GM18873 (cell line): ENCODE data around the gene TEX52.

Experiments used
- ATAC-seq: cut with Tn5 transposase; IDR thresholded peaks from one replicate; pipeline ENCODE4 v1.9.1; 2021; ENCODE audit warnings: mild to moderate bottlenecking, moderate library complexity, moderate number of reproducible peaks; ENCODE audit not compliant: unreplicated experiment, low FRiP score

Gene TEX52

GRCh38 chr12:2857021-2857431, at the start of gene TEX52:
TSS of gene TEX52 (minus strand) at chr12:2857039. CDS start at chr12:2857026, 13 bp downstream.
- no peak for ATAC-seq

- no peak for ATAC-seq
Observed at GRCh38 chr12:2904260-2904659, 47.4 kb upstream of the TEX52 start.

GRCh38 chr12:2902272-2902880, 45.5 kb upstream of the TEX52 start:
- ATAC-seq = no peak

GRCh38 chr12:2900642-2901041, 43.8 kb upstream of the TEX52 start:
- ATAC-seq = no peak

GRCh38 chr12:2897418-2897817, 40.6 kb upstream of the TEX52 start:
- ATAC-seq = no peak

- no peak for ATAC-seq
Observed at GRCh38 chr12:2895511-2895910, 38.7 kb upstream of the TEX52 start.

GRCh38 chr12:2895051-2895451, 38.2 kb upstream of the TEX52 start:
- no peak for ATAC-seq

GRCh38 chr12:2893007-2893406, 36.2 kb upstream of the TEX52 start:
- ATAC-seq = no peak

GRCh38 chr12:2892246-2892645, 35.4 kb upstream of the TEX52 start:
- ATAC-seq = no peak

GRCh38 chr12:2891240-2892053, 34.6 kb upstream of the TEX52 start:
- ATAC-seq = no peak

- peak; percentile 97 for ATAC-seq
Observed at GRCh38 chr12:2890388-2891239, 33.8 kb upstream of the TEX52 start, which contains the start of gene TULP3. TSS of gene TULP3 (plus strand) at chr12:2890891. CDS start at chr12:2890948, 57 bp downstream.

- ATAC-seq = no peak
Observed at GRCh38 chr12:2890001-2890387, 33.2 kb upstream of the TEX52 start.

- no peak for ATAC-seq
Observed at GRCh38 chr12:2886768-2887450, 30.1 kb upstream of the TEX52 start.

- ATAC-seq = no peak
Observed at GRCh38 chr12:2884810-2885209, 28.0 kb upstream of the TEX52 start.

GRCh38 chr12:2879853-2880252, 23.0 kb upstream of the TEX52 start:
- no peak for ATAC-seq

- ATAC-seq = no peak
Observed at GRCh38 chr12:2877953-2878732, 21.3 kb upstream of the TEX52 start.

- peak; percentile 64 for ATAC-seq
Observed at GRCh38 chr12:2877047-2877952, 20.5 kb upstream of the TEX52 start, which contains the start of the genes FOXM1 and RHNO1. TSS of gene FOXM1 (minus strand) at chr12:2877174. CDS start at chr12:2874478, 2,696 bp downstream. TSS of gene RHNO1 (plus strand) at chr12:2877223. CDS start at chr12:2885367, 8,144 bp downstream.

GRCh38 chr12:2876431-2877046, 19.7 kb upstream of the TEX52 start:
- no peak for ATAC-seq
